Neuronal stem cell (in vitro differentiated cells): Measurements from ENCODE around the gene EVI5L.

ENCODE experiments used
- DNase-seq: peaks from one replicate; pipeline ENCODE4 v3.0.0-alpha.2; 2013; ENCODE audit warnings: low spot score
- H2AFZ ChIP-seq: one replicate; pipeline ENCODE4 v1.6.1; 2013; ENCODE audit warnings: mild to moderate bottlenecking, low read length, inconsistent platforms
- H2AK5ac ChIP-seq: 2 replicates; pipeline ENCODE4 v1.6.1; 2013; ENCODE audit warnings: low read depth, mild to moderate bottlenecking, inconsistent platforms, low read length, moderate library complexity, mixed read lengths
- H2BK120ac ChIP-seq: 2 replicates; pipeline ENCODE4 v1.6.1; 2013; ENCODE audit warnings: low read depth, mild to moderate bottlenecking, inconsistent platforms, low read length, moderate library complexity, mixed read lengths
- H2BK12ac ChIP-seq: one replicate; pipeline ENCODE4 v1.6.1; 2013; ENCODE audit warnings: low read length, inconsistent platforms
- H2BK15ac ChIP-seq: 2 replicates; pipeline ENCODE4 v1.6.1; 2013; ENCODE audit warnings: mild to moderate bottlenecking, low read length, inconsistent platforms, mixed read lengths
- H2BK5ac ChIP-seq: one replicate; pipeline ENCODE4 v1.6.1; 2013; ENCODE audit warnings: inconsistent platforms, mild to moderate bottlenecking, low read length, moderate library complexity
- H3K14ac ChIP-seq: one replicate; pipeline ENCODE4 v1.6.1; 2013; ENCODE audit warnings: low read length, inconsistent platforms
- H3K18ac ChIP-seq: 2 replicates; pipeline ENCODE4 v1.6.1; 2013; ENCODE audit warnings: low read length, inconsistent platforms
- H3K23ac ChIP-seq: 2 replicates; pipeline ENCODE4 v1.6.1; 2013; ENCODE audit warnings: low read depth, mild to moderate bottlenecking, mixed read lengths, low read length, inconsistent platforms; ENCODE audit not compliant: poor library complexity
- H3K27ac ChIP-seq: replicated peaks from 3 replicates; pipeline ENCODE4 v1.5.1; 2013; ENCODE audit warnings: low read length, inconsistent platforms
- H3K27me3 ChIP-seq, 3 experiments: 2 replicates each; pipeline ENCODE4 v1.6.1; 2013; ENCODE audit warnings: low read length in 3 of 3, mild to moderate bottlenecking in 2 of 3, inconsistent platforms in 1 of 3, low read depth in 1 of 3, mixed read lengths in 1 of 3, moderate library complexity in 1 of 3; ENCODE audit not compliant: control insufficient read depth in 3 of 3, insufficient read depth in 3 of 3
- H3K36me3 ChIP-seq, 2 donors: replicated peaks in 1 of 2; 2 replicates each; pipeline ENCODE4 v1.6.1; 2013; ENCODE audit warnings: low read length in 2 of 2; ENCODE audit not compliant: control insufficient read depth in 2 of 2, insufficient read depth in 2 of 2
- H3K4ac ChIP-seq: 2 replicates; pipeline ENCODE4 v1.6.1; 2013; ENCODE audit warnings: inconsistent platforms, mild to moderate bottlenecking, low read length, moderate library complexity
- H3K4me1 ChIP-seq, 2 donors: 1 replicate in 1 of 2; 2 replicates in 1 of 2; pipeline ENCODE4 v1.6.1; 2013; ENCODE audit warnings: low read length in 2 of 2, low read depth in 1 of 2; ENCODE audit not compliant: control insufficient read depth in 2 of 2, insufficient read depth in 1 of 2
- H3K4me2 ChIP-seq: one replicate; pipeline ENCODE4 v1.6.1; 2013; ENCODE audit warnings: mild to moderate bottlenecking, low read length, inconsistent platforms; ENCODE audit not compliant: insufficient read depth, poor library complexity, severe bottlenecking
- H3K4me3 ChIP-seq, 2 donors: 2 replicates each; pipeline ENCODE4 v1.5.1; 2013; ENCODE audit warnings: low read length in 2 of 2, mild to moderate bottlenecking in 2 of 2, inconsistent platforms in 1 of 2, moderate library complexity in 1 of 2
- H3K79me1 ChIP-seq: one replicate; pipeline ENCODE4 v1.6.1; 2013; ENCODE audit warnings: low read depth, mild to moderate bottlenecking, inconsistent platforms, low read length, moderate library complexity
- H3K9ac ChIP-seq: one replicate; pipeline ENCODE4 v1.6.1; 2013; ENCODE audit warnings: mild to moderate bottlenecking, low read depth, low read length, inconsistent platforms; ENCODE audit not compliant: poor library complexity
- H3K9me3 ChIP-seq, 2 donors: replicated peaks in 1 of 2; 2 replicates each; pipeline versions ENCODE3 to v1.6.1; 2013; ENCODE audit warnings: low read length in 2 of 2, mild to moderate bottlenecking in 2 of 2, inconsistent platforms in 1 of 2, low read depth in 1 of 2, mixed read lengths in 1 of 2, moderate library complexity in 1 of 2; ENCODE audit not compliant: control insufficient read depth in 2 of 2, insufficient read depth in 1 of 2
- H4K8ac ChIP-seq: one replicate; pipeline ENCODE4 v1.6.1; 2013; ENCODE audit warnings: low read depth, mild to moderate bottlenecking, inconsistent platforms, low read length, moderate library complexity
- H4K91ac ChIP-seq: one replicate; pipeline ENCODE4 v1.6.1; 2013; ENCODE audit warnings: low read length, low read depth, mild to moderate bottlenecking, inconsistent platforms; ENCODE audit not compliant: poor library complexity
- WGBS, 2 donors: extraction: QIAGEN DNeasy Blood & Tissue Kit; methylation state at CpG; one replicate each; pipeline ENCODE4 v1.1.7; 2013; ENCODE audit warnings: missing lambda C conversion rate in 2 of 2, mixed read lengths in 1 of 2; ENCODE audit not compliant: insufficient read length in 2 of 2, insufficient replicate concordance in 1 of 2; ENCODE audit errors: extremely low coverage in 2 of 2; 5-methylcytosine and 5-hydroxymethylcytosine counted together

EVI5L gene

DNA sequence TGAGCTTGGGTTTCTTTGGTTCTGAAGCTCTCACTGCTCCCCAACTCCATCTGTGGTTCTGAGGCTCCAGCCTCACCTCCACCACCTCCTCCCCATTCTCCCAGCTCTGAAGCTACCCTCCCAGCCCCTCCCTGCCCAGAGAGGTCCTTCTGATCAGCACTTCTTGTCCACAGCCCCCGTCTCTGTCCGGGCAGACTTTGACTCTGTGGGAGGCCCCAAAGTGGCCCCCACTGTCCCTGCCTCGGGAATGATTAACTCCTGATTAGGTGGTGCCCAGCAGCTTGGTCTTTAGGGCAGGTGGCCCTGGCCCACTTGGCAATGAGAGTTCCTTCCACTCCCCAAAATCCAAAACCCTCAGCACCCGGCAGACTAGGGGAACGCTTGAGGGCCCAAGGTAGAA lies 14.4 kb downstream of the EVI5L start:
- no peak overlapping the region for H3K9ac ChIP-seq
- H2BK12ac ChIP-seq, result no peak overlapping the region
- H3K14ac ChIP-seq, result no peak overlapping the region
- WGBS, 2 donors, result no CpG with 5 or more reads among the region's 5 CpGs
- H3K79me1 ChIP-seq, result peaks cover 2% of the 10 kb centered on the region
- H3K4ac ChIP-seq, result no peak overlapping the region
- H3K23ac ChIP-seq, result no peak overlapping the region
- H2BK120ac ChIP-seq, result no peak overlapping the region
- peaks cover 0 to 3% (median 0%) of the 10 kb centered on the region in 3 experiments for H3K27me3 ChIP-seq
- H3K9me3 ChIP-seq, result peaks cover 0 to 17% of the 10 kb centered on the region in 2 donors
- no peak overlapping the region for H2BK5ac ChIP-seq
- peak overlapping the region; percentile 47 for H2AK5ac ChIP-seq
- no peak overlapping the region for H4K91ac ChIP-seq
- no peak overlapping the region for H2AFZ ChIP-seq
- H2BK15ac ChIP-seq, result no peak overlapping the region
- H3K27ac ChIP-seq, result no peak overlapping the region
- no peak overlapping the region for H3K4me3 ChIP-seq
- no peaks in the 10 kb centered on the region for H3K36me3 ChIP-seq
- no peaks in the 10 kb centered on the region for H3K4me1 ChIP-seq
- no peak overlapping the region for H4K8ac ChIP-seq
- H3K18ac ChIP-seq, result no peak overlapping the region
- no peak overlapping the region for H3K4me2 ChIP-seq
- no peak for DNase-seq

DNA sequence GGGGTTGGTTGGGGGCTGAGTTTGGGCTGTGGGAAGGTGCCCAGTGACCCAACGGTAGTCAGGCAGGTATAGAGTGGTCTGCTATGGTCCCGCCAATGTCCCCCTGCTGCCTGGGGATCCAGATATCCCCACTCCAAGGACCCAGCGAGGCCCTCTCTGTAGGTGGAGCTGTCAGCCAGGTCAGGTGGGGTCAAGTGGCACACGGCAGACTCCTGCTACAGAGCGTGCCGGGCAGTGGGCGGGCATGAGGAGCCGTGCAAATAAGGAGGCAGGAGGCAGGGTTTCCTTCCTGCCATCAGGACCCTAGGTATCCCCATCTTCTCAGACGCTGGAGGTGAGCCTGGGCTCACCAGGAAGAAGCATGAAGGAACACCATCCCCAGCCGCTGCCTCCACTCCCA lies 14.9 kb downstream of the EVI5L start:
- no peak overlapping the region for H3K27ac ChIP-seq
- H3K27me3 ChIP-seq, result peaks cover 0 to 3% (median 0%) of the 10 kb centered on the region in 3 experiments
- no peaks in the 10 kb centered on the region for H3K36me3 ChIP-seq
- H2BK5ac ChIP-seq, result no peak overlapping the region
- H2AK5ac ChIP-seq, result peak overlapping the region; percentile 47
- peak overlapping the region; percentile 49 for H2BK12ac ChIP-seq
- DNase-seq, result no peak
- H3K23ac ChIP-seq, result no peak overlapping the region
- H2AFZ ChIP-seq, result no peak overlapping the region
- no peak overlapping the region for H3K18ac ChIP-seq
- H2BK120ac ChIP-seq, result no peak overlapping the region
- peaks cover 2% of the 10 kb centered on the region for H3K79me1 ChIP-seq
- H2BK15ac ChIP-seq, result no peak overlapping the region
- WGBS, 2 donors, result no CpG with 5 or more reads among the region's 10 CpGs
- H3K4me2 ChIP-seq, result no peak overlapping the region
- H3K9ac ChIP-seq, result no peak overlapping the region
- no peak overlapping the region for H3K4ac ChIP-seq
- no peak overlapping the region for H4K8ac ChIP-seq
- H3K9me3 ChIP-seq, result peaks cover 0 to 17% of the 10 kb centered on the region in 2 donors
- no peak overlapping the region for H3K14ac ChIP-seq
- H3K4me3 ChIP-seq, result no peak overlapping the region
- H3K4me1 ChIP-seq, result no peaks in the 10 kb centered on the region
- no peak overlapping the region for H4K91ac ChIP-seq

DNA sequence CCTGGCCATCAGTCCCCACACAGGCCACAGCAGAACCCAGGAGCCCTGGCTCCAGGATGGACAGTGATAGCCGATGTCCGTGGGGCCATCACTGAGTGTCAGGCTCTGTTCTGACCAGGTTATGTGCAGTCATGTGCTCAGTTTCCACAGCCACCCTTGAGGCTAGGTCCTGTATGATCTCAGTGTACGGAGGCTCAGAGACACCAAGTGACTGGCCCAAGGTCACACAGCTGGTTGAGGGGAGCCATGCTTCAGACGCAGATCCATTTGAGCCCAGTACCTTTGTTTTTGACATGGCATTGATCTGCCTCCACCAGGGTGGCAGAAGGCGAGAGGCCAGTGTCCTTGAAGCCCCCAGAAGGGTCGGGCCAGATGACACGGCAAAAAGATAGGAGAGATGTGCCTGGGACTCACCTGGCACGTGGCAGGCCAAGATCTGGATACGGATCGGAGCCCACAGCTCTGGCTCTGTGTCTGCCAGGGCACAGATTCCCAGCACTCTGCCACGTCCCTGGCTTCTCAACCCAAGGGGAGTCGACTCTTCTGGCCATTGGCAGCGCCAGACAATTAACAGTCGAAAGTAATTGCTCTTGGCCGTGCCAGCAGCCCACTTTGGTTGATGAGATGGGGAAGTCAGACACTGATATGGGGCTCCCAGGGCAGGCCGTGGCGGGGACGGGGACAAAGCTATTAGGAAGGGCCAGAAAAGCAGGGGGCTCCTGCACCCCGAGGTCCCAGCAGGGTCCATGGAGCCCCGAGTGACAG lies 15.6 kb downstream of the EVI5L start:
- Histone ChIP-seq H3K79me1 (peaks cover 2% of the 10 kb centered on the region), H2BK120ac (no peak overlapping the region), H3K36me3 (no peaks in the 10 kb centered on the region), H3K14ac (no peak overlapping the region), H3K18ac (no peak overlapping the region), H3K4me3 (no peak overlapping the region), H2BK5ac (no peak overlapping the region), H2BK15ac (no peak overlapping the region), H3K4ac (no peak overlapping the region), H3K27ac (no peak overlapping the region), H3K4me1 (peaks cover 0 to 4% of the 10 kb centered on the region in 2 donors), H4K8ac (no peak overlapping the region), H3K23ac (no peak overlapping the region), H2AFZ (no peak overlapping the region), H2AK5ac (no peak overlapping the region), H2BK12ac (peak overlapping the region; percentile 22), H4K91ac (no peak overlapping the region), H3K4me2 (no peak overlapping the region), H3K27me3 (peaks cover 0 to 2% (median 0%) of the 10 kb centered on the region in 3 experiments), H3K9ac (no peak overlapping the region), H3K9me3 (peaks cover 0 to 16% of the 10 kb centered on the region in 2 donors)
- WGBS, 2 donors, result no CpG with 5 or more reads among the region's 20 CpGs
- no peak for DNase-seq

DNA sequence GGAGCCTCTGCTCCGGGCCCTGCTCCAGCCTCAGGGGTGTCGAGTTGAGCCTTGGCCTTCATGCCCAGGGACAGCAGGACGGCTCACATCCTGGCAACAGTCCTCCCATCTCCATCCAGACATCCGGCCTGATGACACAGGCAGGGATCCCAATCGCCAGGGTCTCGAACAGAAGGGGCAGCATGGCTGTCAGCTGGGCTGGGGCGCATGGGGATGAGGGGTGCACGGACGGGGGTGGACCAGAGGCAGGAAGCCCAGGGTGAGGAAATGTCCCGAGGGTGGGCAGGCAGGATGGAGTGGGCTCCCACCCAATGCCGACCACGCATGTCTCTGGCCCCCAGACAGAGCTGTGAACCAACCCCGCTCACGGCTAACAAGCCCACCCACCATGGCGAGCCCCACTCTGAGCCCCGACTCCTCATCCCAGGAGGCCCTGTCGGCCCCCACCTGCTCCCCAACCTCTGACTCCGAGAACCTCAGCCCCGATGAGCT lies 16.2 kb downstream of the EVI5L start:
- H2AFZ ChIP-seq, result no peak overlapping the region
- no peaks in the 10 kb centered on the region for H3K27me3 ChIP-seq
- DNase-seq, result no peak
- no peak overlapping the region for H2BK12ac ChIP-seq
- H4K91ac ChIP-seq, result no peak overlapping the region
- H3K4ac ChIP-seq, result no peak overlapping the region
- no peak overlapping the region for H2BK5ac ChIP-seq
- H3K4me2 ChIP-seq, result no peak overlapping the region
- H3K9me3 ChIP-seq, result peaks cover 0 to 14% of the 10 kb centered on the region in 2 donors
- H2AK5ac ChIP-seq, result peak overlapping the region; percentile 63
- no CpG with 5 or more reads among the region's 19 CpGs for WGBS, 2 donors
- no peak overlapping the region for H2BK15ac ChIP-seq
- peaks cover 2% of the 10 kb centered on the region for H3K79me1 ChIP-seq
- H3K4me1 ChIP-seq, result peaks cover 0 to 4% of the 10 kb centered on the region in 2 donors
- H3K4me3 ChIP-seq, result no peak overlapping the region
- no peak overlapping the region for H3K9ac ChIP-seq
- H3K27ac ChIP-seq, result no peak overlapping the region
- H4K8ac ChIP-seq, result no peak overlapping the region
- no peak overlapping the region for H2BK120ac ChIP-seq
- no peak overlapping the region for H3K14ac ChIP-seq
- no peak overlapping the region for H3K18ac ChIP-seq
- no peak overlapping the region for H3K23ac ChIP-seq
- H3K36me3 ChIP-seq, result no peaks in the 10 kb centered on the region
